ENCODE data around the gene ZNF280B.
"Not testable (repeated sequence)": the region's sequence is repeated elsewhere in the genome, so short reads cannot be mapped to it uniquely, and the experiment has no call there.

Gene ZNF280B

GRCh38 chr22:22535662-22536061 is 27.1 kb upstream of the ZNF280B start:
- no peak for DNase-seq (ENCODE audit: low read depth in 2 of 2)

- no peak for DNase-seq (ENCODE audit: low read depth in 2 of 2)
Measured at GRCh38 chr22:22534604-22535415, 26.3 kb upstream of the ZNF280B start.

GRCh38 chr22:22533863-22534262 is 25.3 kb upstream of the ZNF280B start:
- DNase-seq (ENCODE audit: low read depth in 2 of 2): no peak

- DNase-seq (ENCODE audit: low read depth in 2 of 2): no peak
Measured at GRCh38 chr22:22533417-22533816, 24.9 kb upstream of the ZNF280B start.

- not testable (repeated sequence) for DNase-seq (ENCODE audit: low read depth in 2 of 2)
Measured at GRCh38 chr22:22532547-22533071, 24.1 kb upstream of the ZNF280B start.

GRCh38 chr22:22531770-22532546 is 23.4 kb upstream of the ZNF280B start:
- no peak for DNase-seq (ENCODE audit: low read depth in 2 of 2)

- DNase-seq (ENCODE audit: low read depth in 2 of 2): no peak
Measured at GRCh38 chr22:22528780-22529179, 20.2 kb upstream of the ZNF280B start.

- DNase-seq (ENCODE audit: low read depth in 2 of 2): no peak
Measured at GRCh38 chr22:22527312-22527711, 18.8 kb upstream of the ZNF280B start.

- no peak for DNase-seq (ENCODE audit: low read depth in 2 of 2)
Measured at GRCh38 chr22:22526125-22526912, 17.8 kb upstream of the ZNF280B start.

GRCh38 chr22:22523494-22523893 is 15.0 kb upstream of the ZNF280B start:
- DNase-seq (ENCODE audit: low read depth in 2 of 2): no peak

- no peak for DNase-seq (ENCODE audit: low read depth in 2 of 2)
Measured at GRCh38 chr22:22521631-22522030, 13.1 kb upstream of the ZNF280B start.

GRCh38 chr22:22520667-22521602 is 12.4 kb upstream of the ZNF280B start:
- no peak for DNase-seq (ENCODE audit: low read depth in 2 of 2)

GRCh38 chr22:22520020-22520656 is 11.6 kb upstream of the ZNF280B start, which contains the start of gene ZNF280A:
TSS of gene ZNF280A (minus strand) at chr22:22520270. CDS start at chr22:22515630, 4,640 bp downstream.
- DNase-seq (ENCODE audit: low read depth in 2 of 2): no peak

GRCh38 chr22:22519591-22519990 is 11.0 kb upstream of the ZNF280B start:
- no peak for DNase-seq (ENCODE audit: low read depth in 2 of 2)

- DNase-seq (ENCODE audit: low read depth in 2 of 2): no peak
Measured at GRCh38 chr22:22516992-22517391, 8.4 kb upstream of the ZNF280B start.

GRCh38 chr22:22515890-22516289 is 7.3 kb upstream of the ZNF280B start:
- no peak for DNase-seq (ENCODE audit: low read depth in 2 of 2)

GRCh38 chr22:22514431-22514830 is 5.9 kb upstream of the ZNF280B start:
- not testable (repeated sequence) for DNase-seq (ENCODE audit: low read depth in 2 of 2)

- DNase-seq (ENCODE audit: low read depth in 2 of 2): no peak
Measured at GRCh38 chr22:22513619-22514018, 5.1 kb upstream of the ZNF280B start.

GRCh38 chr22:22512951-22513350 is 4.4 kb upstream of the ZNF280B start:
- no peak for DNase-seq (ENCODE audit: low read depth in 2 of 2)

- not testable (repeated sequence) for DNase-seq (ENCODE audit: low read depth in 2 of 2)
Measured at GRCh38 chr22:22510833-22511232, 2.3 kb upstream of the ZNF280B start.

Data from stimulated activated CD4-positive, alpha-beta T cell treated with anti-CD3 and anti-CD28 coated beads, Interleukin-12 subunit alpha, Interleukin-12 subunit beta, amount 100 ng/mL, for 24 hours (primary cell).